Thyroid gland (tissue), 4 donors: ENCODE results near the gene PRDM2.

ENCODE experiments used
- CTCF ChIP-seq, 6 experiments: fragments of 200-600 bp in 3 of 6; fragments of 450-650 bp in 3 of 6; sonication (generic) in 3 of 6; IDR thresholded peaks; one replicate each; pipeline ENCODE4 v1.5.1; 2016 to 2019; ENCODE audit warnings: antibody characterized with exemption in 6 of 6, mild to moderate bottlenecking in 2 of 6, inconsistent platforms in 1 of 6, moderate library complexity in 1 of 6
- POLR2A ChIP-seq, 2 donors: fragments of 450-650 bp; IDR thresholded peaks; one replicate each; pipeline ENCODE4 v1.6.1; 2017; ENCODE audit warnings: antibody characterized with exemption in 2 of 2, mild to moderate bottlenecking in 2 of 2, moderate library complexity in 1 of 2

- TF ChIP-seq CTCF (IDR thresholded peaks at IDR 0.05) (no peak), POLR2A (IDR thresholded peaks at IDR 0.05) (no peak)
Measured at GRCh38 chr1:13779930-13780329, 79.9 kb downstream of the PRDM2 start.
